Activated CD8-positive, alpha-beta memory T cell treated with anti-CD3 and anti-CD28 coated beads for 24 hours (primary cell): Measurements from ENCODE around the gene PDCD10.

Experiments
- DNase-seq: peaks from one replicate; pipeline ENCODE4 v3.0.0-alpha.2; 2020

Gene PDCD10

DNA sequence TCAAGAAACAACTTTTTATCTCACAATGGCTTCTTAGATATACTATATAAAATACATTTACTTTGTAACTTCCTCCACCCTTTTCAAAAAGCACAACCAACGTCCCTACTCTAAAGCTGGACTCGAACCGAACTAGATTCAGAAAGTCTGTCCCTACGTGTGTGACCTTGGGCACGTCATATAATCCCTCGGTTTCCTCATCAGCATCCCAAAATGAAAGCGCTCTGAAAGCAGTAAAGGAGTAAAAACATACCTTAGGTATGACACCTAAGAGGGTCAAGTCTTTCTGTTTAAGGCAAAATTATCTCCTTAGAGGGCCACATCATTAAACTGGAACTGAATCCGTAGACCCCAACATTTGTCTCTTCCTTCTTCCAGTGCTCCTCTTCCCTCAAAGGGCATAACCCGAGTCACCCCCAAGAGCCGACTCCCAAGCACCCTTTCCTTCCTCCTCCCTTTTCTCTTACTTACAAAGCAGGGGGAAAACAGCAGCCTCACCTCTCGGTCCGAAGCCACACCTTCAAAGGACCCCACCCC is 663 bp downstream of the PDCD10 start:
- DNase-seq: no peak

GRCh38 chr3:167732313-167733065 is 2.2 kb downstream of the PDCD10 start:
- no peak for DNase-seq

DNA sequence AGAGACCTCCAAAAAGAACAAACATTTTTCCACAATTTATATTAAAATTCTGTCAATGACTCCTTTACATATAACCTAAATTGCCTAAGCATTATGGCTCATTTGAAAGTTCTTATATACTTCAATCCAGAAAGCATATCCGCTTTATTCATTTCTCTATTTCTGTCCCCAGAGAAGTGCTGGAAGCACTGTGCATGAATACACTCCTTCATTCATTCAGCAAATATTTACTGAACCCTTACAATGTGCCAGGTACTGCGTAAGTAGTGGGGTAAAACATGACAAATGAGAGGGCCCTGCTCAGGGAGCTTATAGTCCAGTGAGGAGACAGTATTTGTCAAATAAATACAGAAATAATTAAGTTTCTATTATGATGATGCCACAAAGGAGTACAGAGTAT is 3.3 kb downstream of the PDCD10 start:
- DNase-seq: no peak

DNA sequence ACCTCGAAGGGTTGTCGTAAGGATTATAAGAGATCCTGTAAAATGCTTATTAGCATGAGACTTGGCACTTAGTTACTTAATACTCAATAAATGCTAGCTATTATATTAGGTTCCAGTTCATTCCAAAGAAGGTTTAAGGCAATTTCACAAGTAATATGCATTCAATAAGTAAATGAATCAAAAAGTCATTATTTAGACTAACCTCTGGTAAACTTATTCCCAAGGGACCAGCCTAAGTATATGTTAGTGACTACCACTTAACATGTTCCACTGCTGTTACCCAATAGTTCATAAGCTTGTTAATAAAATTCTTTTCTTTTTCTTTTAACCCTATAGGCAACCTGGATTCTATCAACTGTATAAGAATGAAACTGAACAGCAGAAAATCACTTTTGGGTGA is 5.1 kb downstream of the PDCD10 start:
- DNase-seq: no peak

GRCh38 chr3:167728632-167729323 is 5.9 kb downstream of the PDCD10 start:
- DNase-seq: no peak

- DNase-seq: no peak
Observed at GRCh38 chr3:167728176-167728575, 6.5 kb downstream of the PDCD10 start.

- DNase-seq: no peak
Observed at GRCh38 chr3:167723872-167724271, 10.8 kb downstream of the PDCD10 start.

DNA sequence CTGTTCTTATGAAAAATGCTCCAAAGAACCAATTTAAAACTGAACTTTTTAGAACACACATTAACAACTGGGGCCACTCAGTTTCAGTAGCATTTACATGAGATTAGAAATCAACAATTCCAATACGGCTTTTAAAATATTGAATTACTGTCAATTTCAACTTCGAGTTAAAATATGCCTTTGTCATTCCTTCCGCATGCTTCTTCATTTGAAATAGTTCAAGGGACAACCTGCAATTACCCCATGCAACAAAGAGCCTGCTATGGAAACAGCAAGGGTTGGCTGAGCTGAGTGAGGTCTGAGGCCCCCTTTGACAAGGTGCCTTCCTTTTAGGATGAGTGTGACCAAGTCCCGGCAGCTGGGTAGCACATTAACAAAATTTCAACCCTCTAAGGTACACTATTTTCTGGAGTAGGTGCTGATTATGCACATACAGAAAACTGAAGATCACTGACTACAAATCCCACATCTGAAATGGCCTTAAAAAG is 11.6 kb downstream of the PDCD10 start:
- DNase-seq: no peak

DNA sequence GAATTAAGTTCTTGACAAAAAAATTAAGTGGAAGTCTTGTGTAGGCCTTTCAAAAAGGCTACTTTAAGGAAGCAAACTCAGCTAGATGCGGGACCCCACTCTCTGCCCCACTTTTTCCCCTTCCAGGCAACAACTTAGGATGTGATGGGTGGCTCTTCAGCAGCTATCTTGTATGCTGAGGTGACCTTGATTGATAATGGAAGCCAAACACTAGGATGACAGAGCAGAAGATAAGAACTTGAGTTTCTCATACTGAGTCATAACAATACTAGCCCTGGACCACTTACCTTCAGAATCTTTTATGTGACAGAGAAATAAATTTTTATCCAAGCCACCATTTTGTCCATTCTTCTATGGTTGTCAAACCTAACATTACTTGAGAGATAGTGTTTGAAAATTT is 16.1 kb downstream of the PDCD10 start:
- no peak for DNase-seq

DNA sequence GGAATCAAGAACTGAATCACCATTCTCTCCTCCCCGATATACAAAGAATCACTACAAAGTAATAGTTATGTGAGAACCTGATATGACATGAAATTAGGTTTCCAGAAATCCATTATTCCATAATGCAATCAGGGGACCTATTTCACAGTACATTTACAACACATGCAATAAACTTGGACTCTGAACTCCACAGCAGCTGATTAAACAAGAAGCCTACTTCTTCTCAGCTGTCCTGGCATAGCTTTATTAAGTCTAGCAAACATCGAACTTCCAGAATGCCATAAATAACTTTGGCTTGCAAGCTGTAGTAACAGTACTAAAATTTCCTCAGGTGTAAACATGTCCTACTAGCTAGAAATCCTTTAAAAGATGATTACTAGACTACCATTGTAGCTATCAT is 17.8 kb downstream of the PDCD10 start:
- no peak for DNase-seq

DNA sequence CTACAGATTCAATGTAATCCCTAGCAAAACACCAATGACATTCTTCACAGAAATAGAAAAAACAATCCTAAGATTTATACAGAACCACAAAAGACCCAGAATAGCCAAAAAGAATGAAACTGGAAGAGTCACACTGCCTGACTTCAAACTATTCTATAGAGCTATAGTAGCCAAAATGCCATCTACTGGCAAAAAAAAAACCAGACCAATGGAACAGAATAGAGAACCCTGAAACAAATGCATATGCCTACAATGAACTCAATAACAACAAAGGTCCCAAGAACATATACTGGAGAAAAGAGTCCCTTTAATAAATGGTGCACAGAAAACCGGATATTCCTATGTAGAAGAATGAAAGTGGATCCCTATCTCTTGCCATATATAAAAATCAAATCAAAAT is 19.8 kb downstream of the PDCD10 start:
- no peak for DNase-seq

GRCh38 chr3:167712445-167712844 is 22.2 kb downstream of the PDCD10 start:
- no peak for DNase-seq

- DNase-seq: no peak
Observed at GRCh38 chr3:167711439-167711838, 23.3 kb downstream of the PDCD10 start.

DNA sequence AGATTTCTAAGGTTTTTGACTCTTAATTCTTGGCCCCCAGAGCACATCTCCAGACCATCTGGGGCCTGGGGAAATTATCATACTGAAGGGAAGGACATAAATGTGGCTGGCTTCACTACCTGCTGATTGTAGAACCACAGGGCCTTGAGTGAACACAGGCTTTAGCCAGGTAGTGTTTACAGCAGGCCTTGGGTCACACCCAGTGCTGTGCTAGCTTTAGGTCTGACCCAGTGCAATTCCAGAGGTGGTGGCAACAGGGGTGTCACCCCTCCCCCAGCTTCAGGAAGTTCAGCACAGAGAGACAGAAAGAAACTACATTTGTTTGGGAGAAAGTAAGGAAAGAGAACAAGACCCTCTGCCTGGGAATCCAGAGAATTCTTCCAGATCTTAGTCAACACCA is 24.1 kb downstream of the PDCD10 start:
- no peak for DNase-seq

- DNase-seq: no peak
Observed at GRCh38 chr3:167709690-167710089, 25.0 kb downstream of the PDCD10 start.

DNA sequence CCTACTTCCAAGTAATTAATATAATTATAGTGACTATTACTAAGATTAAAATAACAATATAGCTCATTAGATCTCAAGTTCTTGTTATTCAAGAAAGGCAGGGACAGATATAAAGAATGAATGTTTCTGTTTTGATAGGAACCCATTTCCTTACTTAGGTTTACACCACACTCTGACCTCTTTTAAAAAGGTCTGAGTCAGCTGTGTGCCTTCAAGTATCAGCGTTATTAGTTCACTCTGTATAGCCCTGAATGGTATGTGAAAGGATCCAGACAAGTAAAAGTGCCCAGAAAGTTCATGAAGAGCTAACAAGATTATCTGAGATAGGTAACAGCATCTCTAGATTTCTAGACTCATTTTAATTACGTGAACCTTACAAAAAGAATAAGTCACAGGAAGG is 28.9 kb downstream of the PDCD10 start:
- no peak for DNase-seq

- no peak for DNase-seq
Observed at GRCh38 chr3:167700926-167701325, 33.8 kb downstream of the PDCD10 start.

DNA sequence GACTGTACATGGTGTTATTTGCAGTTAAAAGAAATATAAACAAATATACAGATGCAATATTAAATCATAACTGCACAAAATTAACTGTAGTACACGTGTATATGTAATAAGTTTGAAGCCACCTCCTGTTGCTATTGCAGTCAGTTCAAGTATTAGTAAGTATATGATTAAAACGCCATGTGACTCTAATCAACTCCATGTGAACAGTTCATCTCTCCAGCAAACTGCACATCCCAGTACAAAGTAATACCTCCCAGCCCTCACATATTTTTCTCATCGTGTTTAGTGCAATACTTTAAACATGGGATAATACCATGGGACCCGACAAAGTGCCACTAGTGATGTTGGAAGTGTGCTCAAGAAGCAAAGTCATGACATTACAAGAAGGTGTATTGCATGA is 34.6 kb downstream of the PDCD10 start:
- no peak for DNase-seq

- DNase-seq: no peak
Observed at GRCh38 chr3:167694121-167694520, 40.6 kb downstream of the PDCD10 start.

DNA sequence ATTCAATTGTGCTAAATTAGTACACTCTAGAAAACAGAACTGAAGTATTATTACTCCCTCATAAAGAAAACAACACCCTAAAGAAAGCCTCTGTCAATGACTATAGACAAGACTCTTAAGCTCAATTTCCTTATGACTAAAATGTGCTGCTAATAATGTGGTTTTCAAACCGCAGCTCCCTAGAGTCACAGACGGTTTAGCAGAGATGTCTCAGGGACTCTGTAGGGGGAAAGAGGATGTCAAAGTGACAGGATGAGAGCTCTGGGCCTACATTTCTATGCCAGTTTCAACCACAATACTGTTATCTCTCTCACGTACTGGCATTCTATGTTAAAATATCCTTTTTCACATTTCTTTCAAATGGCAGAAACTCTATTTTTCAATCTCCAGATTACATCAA is 43.3 kb downstream of the PDCD10 start:
- no peak for DNase-seq

- no peak for DNase-seq
Observed at GRCh38 chr3:167684388-167684993, 50.2 kb downstream of the PDCD10 start.

DNA sequence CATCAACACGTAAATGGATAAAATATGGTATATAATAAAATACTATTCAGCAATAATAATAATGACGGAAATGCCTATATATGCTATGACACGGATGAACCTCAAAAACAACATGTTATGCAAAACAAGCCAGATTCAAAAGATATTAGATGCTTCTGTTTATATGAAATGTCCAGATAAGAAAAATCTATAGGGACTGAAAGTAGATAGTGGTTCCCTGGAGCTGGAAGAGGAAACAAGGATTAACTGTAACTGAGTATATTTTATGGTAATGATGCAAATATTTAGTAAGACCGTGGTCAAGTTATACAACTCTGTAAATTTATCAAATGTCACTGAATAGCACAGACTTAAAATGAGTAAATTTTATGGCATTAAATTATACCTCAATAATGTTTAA is 55.2 kb downstream of the PDCD10 start:
- DNase-seq: no peak

DNA sequence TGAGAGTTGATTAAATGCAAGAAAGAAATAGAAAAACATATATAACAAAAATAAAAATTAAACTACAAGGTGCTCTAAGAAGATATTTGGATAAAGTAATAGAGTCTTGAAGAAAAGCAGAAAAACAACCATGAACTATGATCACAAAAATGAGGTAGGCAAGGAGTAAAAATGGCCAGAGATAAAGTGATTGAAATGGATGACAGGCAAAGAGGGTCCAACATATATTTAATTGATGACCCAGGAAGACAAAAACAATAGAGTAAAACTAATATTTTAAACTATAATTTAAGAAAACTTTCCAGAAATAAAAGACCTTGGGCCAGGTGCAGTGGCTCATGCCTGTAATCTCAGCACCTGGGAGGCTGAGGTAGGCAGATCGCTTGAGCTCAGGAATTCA is 58.8 kb downstream of the PDCD10 start:
- DNase-seq: no peak

- no peak for DNase-seq
Observed at GRCh38 chr3:167673221-167673620, 61.5 kb downstream of the PDCD10 start.
